DND-41 (cell line): ENCODE measurements around the gene ST8SIA3.

Experiments
- ATAC-seq: fragments of 200-7000 bp; cut with Tn5 transposase; 3 replicates; pipeline ENCODE4 v1.9.1; 2021; ENCODE audit warnings: low read depth; ENCODE audit not compliant: insufficient read depth
- DNase-seq: peaks from one replicate; pipeline ENCODE4 v3.0.0-alpha.2; 2020
- H2AFZ ChIP-seq: 2 replicates; pipeline ENCODE4 v1.6.0; 2012; ENCODE audit warnings: low read depth, low read length
- H3K27ac ChIP-seq: 2 replicates; pipeline ENCODE4 v1.5.1; 2012; ENCODE audit warnings: low read length, inconsistent platforms
- H3K27me3 ChIP-seq: fragments of 200-600 bp; sonication (generic); 2 replicates; pipeline ENCODE4 v1.6.0; 2012; ENCODE audit warnings: low read length, mild to moderate bottlenecking, inconsistent platforms; ENCODE audit not compliant: insufficient read depth, poor library complexity
- H3K36me3 ChIP-seq: 2 replicates; pipeline ENCODE4 v1.5.1; 2012; ENCODE audit warnings: low read length, inconsistent platforms; ENCODE audit not compliant: insufficient read depth
- H3K4me1 ChIP-seq: 2 replicates; pipeline ENCODE4 v1.5.1; 2012; ENCODE audit warnings: mild to moderate bottlenecking, low read length; ENCODE audit not compliant: insufficient read depth
- H3K4me2 ChIP-seq: 2 replicates; pipeline ENCODE4 v1.6.0; 2012; ENCODE audit warnings: mild to moderate bottlenecking, moderate library complexity, low read length, inconsistent platforms; ENCODE audit not compliant: insufficient read depth
- H3K4me3 ChIP-seq, 2 experiments: fragments of 200-600 bp in 1 of 2; shearing (Covaris generic) in 1 of 2; 2 replicates each; pipeline ENCODE4 v1.5.1; 2012 to 2016; ENCODE audit warnings: inconsistent platforms in 2 of 2, low read length in 2 of 2, mild to moderate bottlenecking in 2 of 2, low read depth in 1 of 2, moderate library complexity in 1 of 2
- H3K79me2 ChIP-seq: 2 replicates; pipeline ENCODE4 v1.6.0; 2012; ENCODE audit warnings: low read length, inconsistent platforms; ENCODE audit not compliant: insufficient read depth
- H3K9ac ChIP-seq: 2 replicates; pipeline ENCODE4 v1.6.0; 2012; ENCODE audit warnings: low read depth, mild to moderate bottlenecking, inconsistent platforms, low read length, moderate library complexity
- H3K9me3 ChIP-seq: 2 replicates; pipeline ENCODE4 v1.5.1; 2012; ENCODE audit warnings: low read length, moderate library complexity, mild to moderate bottlenecking, inconsistent platforms; ENCODE audit not compliant: insufficient read depth, severe bottlenecking
- H4K20me1 ChIP-seq: 2 replicates; pipeline ENCODE4 v1.6.0; 2012; ENCODE audit warnings: low read length; ENCODE audit not compliant: insufficient read depth
- CTCF ChIP-seq: IDR thresholded peaks from 2 replicates; pipeline ENCODE4 v1.5.1; 2012; ENCODE audit warnings: borderline replicate concordance, low read length, moderate library complexity, mild to moderate bottlenecking; ENCODE audit not compliant: poor library complexity, severe bottlenecking; ENCODE audit errors: extremely low read depth
- EZH2 ChIP-seq: IDR thresholded peaks from 3 replicates; pipeline ENCODE4 v1.6.1; 2012; ENCODE audit warnings: borderline replicate concordance, low read depth, mild to moderate bottlenecking, moderate library complexity, low read length, inconsistent platforms; ENCODE audit not compliant: severe bottlenecking

The ST8SIA3 gene

GRCh38 chr18:57362714-57363113 is 10.4 kb downstream of the ST8SIA3 start:
- no peak for ATAC-seq
- H3K36me3 ChIP-seq, result no peaks in the 10 kb centered on the region
- TF ChIP-seq CTCF, result no peak
- no peak for TF ChIP-seq EZH2

GRCh38 chr18:57364460-57364859 is 12.1 kb downstream of the ST8SIA3 start:
- H3K4me2 ChIP-seq, result no peak overlapping the region
- no peak overlapping the region for H2AFZ ChIP-seq
- no peaks in the 10 kb centered on the region for H3K4me1 ChIP-seq
- H3K27ac ChIP-seq, result no peak overlapping the region
- no peak for TF ChIP-seq CTCF
- TF ChIP-seq EZH2, result no peak
- no peaks in the 10 kb centered on the region for H3K36me3 ChIP-seq
- H3K9ac ChIP-seq, result no peak overlapping the region
- no peaks in the 10 kb centered on the region for H3K79me2 ChIP-seq
- no peaks in the 10 kb centered on the region for H3K9me3 ChIP-seq
- H3K27me3 ChIP-seq, result no peaks in the 10 kb centered on the region
- no peak overlapping the region for H3K4me3 ChIP-seq
- no peaks in the 10 kb centered on the region for H4K20me1 ChIP-seq
- ATAC-seq (no peak), DNase-seq (no peak)

More at GRCh38 chr18:57362714-57363113, 10.4 kb downstream of the ST8SIA3 start:
- DNase-seq, result no peak
- no peak overlapping the region for H2AFZ ChIP-seq
- H3K9me3 ChIP-seq, result no peaks in the 10 kb centered on the region
- no peaks in the 10 kb centered on the region for H4K20me1 ChIP-seq
- no peak overlapping the region for H3K27ac ChIP-seq
- no peak overlapping the region for H3K4me3 ChIP-seq
- no peaks in the 10 kb centered on the region for H3K4me1 ChIP-seq
- H3K4me2 ChIP-seq, result no peak overlapping the region
- no peaks in the 10 kb centered on the region for H3K27me3 ChIP-seq
- no peak overlapping the region for H3K9ac ChIP-seq
- H3K79me2 ChIP-seq, result no peaks in the 10 kb centered on the region

GRCh38 chr18:57366528-57367081 is 14.2 kb downstream of the ST8SIA3 start:
- no peaks in the 10 kb centered on the region for H3K27me3 ChIP-seq
- no peak for ATAC-seq
- no peaks in the 10 kb centered on the region for H3K79me2 ChIP-seq
- no peak overlapping the region for H3K4me3 ChIP-seq
- H3K36me3 ChIP-seq, result no peaks in the 10 kb centered on the region
- H3K9ac ChIP-seq, result no peak overlapping the region
- H2AFZ ChIP-seq, result no peak overlapping the region
- H3K4me1 ChIP-seq, result no peaks in the 10 kb centered on the region
- no peaks in the 10 kb centered on the region for H3K9me3 ChIP-seq
- no peak overlapping the region for H3K27ac ChIP-seq
- H3K4me2 ChIP-seq, result no peak overlapping the region
- no peak for TF ChIP-seq EZH2
- TF ChIP-seq CTCF, result no peak
- H4K20me1 ChIP-seq, result no peaks in the 10 kb centered on the region
- no peak for DNase-seq
